ENCODE data around the gene ZIM2. TPM values are rescaled to one million over a fixed set of nuclear protein-coding genes. Genes with fewer than 3 reads are reported as not detected.

Gene ZIM2

GRCh38 chr19:56725829-56726424, 114.6 kb downstream of the ZIM2 start:
- H2BK15ac ChIP-seq (ENCODE audit: low read length) = no peak overlapping the region
- H3K9me3 ChIP-seq (replicated peaks in 1 of 2; ENCODE audit: control insufficient read depth in 2 of 2, insufficient read depth in 1 of 2, low read depth in 1 of 2, low read length in 2 of 2) = peaks cover 11% of the 10 kb centered on the region in 2 donors

More at GRCh38 chr19:56725829-56726424, 114.6 kb downstream of the ZIM2 start:
- Histone ChIP-seq H3K9ac (ENCODE audit: low read depth, low read length, poor library complexity) (no peak overlapping the region), H3K4me2 (ENCODE audit: insufficient read depth, low read length, poor library complexity, severe bottlenecking) (no peak overlapping the region), H3K4me3 (ENCODE audit: low read length in 2 of 2) (no peak overlapping the region), H3K4me1 (ENCODE audit: control insufficient read depth in 2 of 2, insufficient read depth in 1 of 2, low read depth in 1 of 2, low read length in 2 of 2) (peaks cover 3 to 23% of the 10 kb centered on the region in 2 donors), H2BK12ac (ENCODE audit: low read length) (no peak overlapping the region), H2AK5ac (ENCODE audit: low read depth, low read length) (no peak overlapping the region), H2AFZ (ENCODE audit: low read length) (peak overlapping the region; percentile 25), H4K8ac (ENCODE audit: low read depth, low read length) (no peak overlapping the region), H3K23ac (ENCODE audit: low read depth, low read length, poor library complexity) (no peak overlapping the region), H3K4ac (ENCODE audit: low read length) (no peak overlapping the region), H3K27ac (replicated peaks; ENCODE audit: low read length) (no peak overlapping the region), H3K27me3 (ENCODE audit: control insufficient read depth in 3 of 3, insufficient read depth in 3 of 3, low read depth in 1 of 3, low read length in 3 of 3) (no peaks in the 10 kb centered on the region), H2BK5ac (ENCODE audit: low read length) (no peak overlapping the region), H3K36me3 (replicated peaks in 1 of 2; ENCODE audit: control insufficient read depth in 2 of 2, insufficient read depth in 2 of 2, low read length in 2 of 2) (no peaks in the 10 kb centered on the region), H3K14ac (ENCODE audit: low read length) (no peak overlapping the region), H4K91ac (ENCODE audit: low read depth, low read length, poor library complexity) (no peak overlapping the region), H2BK120ac (ENCODE audit: low read depth, low read length) (no peak overlapping the region), H3K79me1 (ENCODE audit: low read depth, low read length) (no peaks in the 10 kb centered on the region), H3K18ac (ENCODE audit: low read length) (no peak overlapping the region)
- no peak for DNase-seq (ENCODE audit: low spot score)
- no CpG with 5 or more reads among the region's 9 CpGs for WGBS, 2 donors (ENCODE audit: extremely low coverage in 2 of 2, insufficient read length in 2 of 2, insufficient replicate concordance in 1 of 2)

Small RNA genes lying within 50 kb of the gene (small RNA-seq; reads per million reads assigned to genes)
- not detected for gene AC006115.2 (ENCODE audit: insufficient read depth)
